Measurements from ENCODE around the gene SGTB. TPM values are rescaled to one million over a fixed set of nuclear protein-coding genes. Genes with fewer than 3 reads are reported as not detected.
"Not testable (repeated sequence)": the region's sequence is repeated elsewhere in the genome, so short reads cannot be mapped to it uniquely, and the experiment has no call there.

Gene SGTB
- total RNA-seq, 1 experiment from 2014 or later: 11.1 TPM

- in situ Hi-C loops (cut with HindIII; ENCODE audit: low pct_unique_long_range_greater_than_20kb, low sequenced_read_pairs): no loop called here
Measured at GRCh38 chr5:65699338-65699737, 22.6 kb downstream of the SGTB start.

DNA sequence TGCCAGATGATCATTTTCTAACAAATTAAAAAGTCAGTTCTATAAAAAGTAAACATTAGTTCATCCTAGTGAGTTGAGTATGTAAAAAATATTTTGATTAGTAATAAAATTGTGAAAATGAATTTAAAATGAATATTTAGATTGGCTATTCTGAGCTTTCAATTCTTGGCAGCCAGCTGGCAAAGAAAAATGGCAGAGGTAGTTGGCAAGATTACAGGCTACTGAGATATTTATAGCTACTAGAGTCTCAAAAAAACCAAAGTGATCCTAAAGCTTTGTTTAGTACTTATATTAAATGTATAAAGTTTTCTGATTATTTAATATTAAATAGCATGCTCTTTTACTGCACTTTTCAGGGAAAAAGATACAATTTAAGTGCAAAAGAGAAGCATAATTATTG, 25.0 kb downstream of the SGTB start:
- in situ Hi-C loops (cut with HindIII; ENCODE audit: low pct_unique_long_range_greater_than_20kb, low sequenced_read_pairs): no loop called here
- DNase-seq (ENCODE audit: low read depth, low spot score): no peak

More at GRCh38 chr5:65699338-65699737, 22.6 kb downstream of the SGTB start:
- no peak for DNase-seq (ENCODE audit: low read depth, low spot score)

DNA sequence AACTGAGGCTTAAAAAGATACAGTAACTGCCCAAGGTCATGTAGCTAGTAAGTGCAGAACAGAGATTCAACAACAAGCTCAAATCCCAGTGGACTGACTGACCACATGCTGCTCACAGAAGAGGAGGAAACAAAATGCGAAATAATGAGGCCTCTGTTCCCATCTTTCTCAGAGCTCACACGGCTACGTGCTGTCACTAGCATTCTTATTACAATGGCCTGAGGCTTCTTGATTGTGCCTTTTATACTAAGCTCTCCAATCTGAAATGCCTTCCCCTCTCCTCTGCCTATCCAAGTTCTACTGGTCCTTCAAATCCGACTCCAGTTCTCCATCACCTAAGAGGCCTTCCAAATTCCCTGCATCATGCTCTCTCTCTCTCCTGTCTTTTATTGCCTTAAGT, 26.0 kb downstream of the SGTB start:
- in situ Hi-C loops (cut with HindIII; ENCODE audit: low pct_unique_long_range_greater_than_20kb, low sequenced_read_pairs): no loop called here
- peak; percentile 94 for DNase-seq (ENCODE audit: low read depth, low spot score)

- in situ Hi-C loops (cut with HindIII; ENCODE audit: low pct_unique_long_range_greater_than_20kb, low sequenced_read_pairs): no loop called here
- DNase-seq (ENCODE audit: low read depth, low spot score): peak; percentile 19
Measured at GRCh38 chr5:65695162-65695755, 26.6 kb downstream of the SGTB start.

- DNase-seq (ENCODE audit: low read depth, low spot score): no peak
- in situ Hi-C loops (cut with HindIII; ENCODE audit: low pct_unique_long_range_greater_than_20kb, low sequenced_read_pairs): no loop called here
Measured at GRCh38 chr5:65693121-65693520, 28.8 kb downstream of the SGTB start.

- DNase-seq (ENCODE audit: low read depth, low spot score): no peak
- in situ Hi-C loops (cut with HindIII; ENCODE audit: low pct_unique_long_range_greater_than_20kb, low sequenced_read_pairs): no loop called here
Measured at GRCh38 chr5:65682148-65682547, 39.8 kb downstream of the SGTB start.

DNA sequence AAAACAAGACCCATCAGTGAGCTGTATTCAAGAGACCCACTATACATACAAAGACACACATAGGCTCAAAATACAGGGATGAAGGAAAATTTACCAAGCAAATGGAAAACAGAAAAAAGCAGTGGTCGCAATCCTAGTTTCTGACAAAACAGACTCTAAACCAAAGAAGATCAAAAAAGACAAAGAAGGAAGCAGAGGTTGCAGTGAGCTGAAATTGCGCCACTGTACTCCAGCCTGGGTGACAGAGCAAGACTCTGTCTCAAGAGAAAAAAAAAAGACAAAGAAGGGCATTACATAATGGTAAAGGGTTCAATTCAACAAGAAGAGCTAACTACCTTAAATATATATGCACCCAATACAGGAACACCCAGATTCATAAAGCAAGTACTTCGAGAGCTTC, 45.9 kb downstream of the SGTB start:
- in situ Hi-C loops (cut with HindIII; ENCODE audit: low pct_unique_long_range_greater_than_20kb, low sequenced_read_pairs); DNase-seq (ENCODE audit: low read depth, low spot score): not testable (repeated sequence)

DNA sequence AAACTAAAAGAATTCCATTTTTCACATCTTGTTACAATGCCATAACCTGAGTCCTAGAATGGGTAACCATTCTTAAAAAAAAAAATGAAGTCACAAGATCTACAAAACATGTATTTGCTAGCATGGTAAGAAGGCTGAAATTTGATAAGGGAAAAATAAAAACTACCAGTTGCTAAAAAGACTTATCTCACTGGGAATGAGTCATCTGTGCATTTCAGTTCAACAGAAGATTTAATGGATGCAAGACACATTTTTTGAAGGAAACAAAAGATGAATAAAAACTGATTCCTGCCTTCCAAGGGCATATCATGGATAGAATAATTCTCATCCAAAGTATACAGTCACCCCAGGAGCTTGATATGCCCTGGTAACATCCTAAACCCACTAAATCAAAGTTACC, 47.2 kb downstream of the SGTB start:
- DNase-seq (ENCODE audit: low read depth, low spot score): no peak
- in situ Hi-C loops (cut with HindIII; ENCODE audit: low pct_unique_long_range_greater_than_20kb, low sequenced_read_pairs): no loop called here

DNA sequence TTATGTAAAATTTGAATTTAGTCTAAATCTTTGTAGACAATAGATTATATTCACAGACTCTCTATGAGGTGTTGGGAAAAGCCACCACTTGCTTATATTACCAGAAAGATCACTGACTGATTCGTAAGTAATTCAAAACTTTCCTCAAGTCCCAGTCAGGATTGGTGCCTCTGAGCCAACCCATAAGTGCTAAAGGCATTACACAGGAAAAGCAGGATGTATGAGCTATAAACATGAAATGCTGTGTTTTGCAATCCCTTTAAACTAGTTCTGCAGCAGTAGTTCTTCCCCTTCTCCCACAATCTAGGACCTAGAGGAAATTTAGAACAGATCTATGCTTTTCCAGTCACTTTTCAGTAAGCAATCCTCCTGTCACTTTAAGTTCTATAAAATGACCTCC, 49.1 kb downstream of the SGTB start:
- in situ Hi-C loops (cut with HindIII; ENCODE audit: low pct_unique_long_range_greater_than_20kb, low sequenced_read_pairs): no loop called here

DNA sequence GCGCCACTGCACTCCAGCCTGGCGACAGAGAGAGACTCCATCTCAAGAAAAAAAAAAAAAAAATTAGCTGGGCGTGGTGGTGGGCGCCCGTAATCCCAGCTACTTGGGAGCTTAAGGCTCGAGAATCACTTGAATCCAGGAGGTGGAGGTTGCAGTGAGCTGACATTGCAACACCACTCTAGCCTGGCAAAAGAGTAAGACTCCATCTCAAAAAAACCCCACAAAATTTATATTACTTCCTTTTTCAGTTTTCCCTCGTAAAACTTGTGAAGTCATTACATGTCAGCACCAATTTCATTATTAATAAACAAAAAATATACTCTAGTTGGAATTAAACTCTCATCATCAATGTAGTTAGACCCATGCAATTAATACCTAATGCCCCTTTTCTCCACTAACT, 53.2 kb downstream of the SGTB start:
- in situ Hi-C loops (cut with HindIII; ENCODE audit: low pct_unique_long_range_greater_than_20kb, low sequenced_read_pairs): no loop called here
- DNase-seq (ENCODE audit: low read depth, low spot score): no peak

More for the DNA sequence above, 49.1 kb downstream of the SGTB start:
- no peak for DNase-seq (ENCODE audit: low read depth, low spot score)

GRCh38 chr5:65663804-65664521, 57.9 kb downstream of the SGTB start:
- DNase-seq (ENCODE audit: low read depth, low spot score): peak; percentile 56
- in situ Hi-C loops (cut with HindIII; ENCODE audit: low pct_unique_long_range_greater_than_20kb, low sequenced_read_pairs): no loop called here

GRCh38 chr5:65654713-65655112, 67.2 kb downstream of the SGTB start:
- in situ Hi-C loops (cut with HindIII; ENCODE audit: low pct_unique_long_range_greater_than_20kb, low sequenced_read_pairs): no loop called here
- DNase-seq (ENCODE audit: low read depth, low spot score): no peak

DNA sequence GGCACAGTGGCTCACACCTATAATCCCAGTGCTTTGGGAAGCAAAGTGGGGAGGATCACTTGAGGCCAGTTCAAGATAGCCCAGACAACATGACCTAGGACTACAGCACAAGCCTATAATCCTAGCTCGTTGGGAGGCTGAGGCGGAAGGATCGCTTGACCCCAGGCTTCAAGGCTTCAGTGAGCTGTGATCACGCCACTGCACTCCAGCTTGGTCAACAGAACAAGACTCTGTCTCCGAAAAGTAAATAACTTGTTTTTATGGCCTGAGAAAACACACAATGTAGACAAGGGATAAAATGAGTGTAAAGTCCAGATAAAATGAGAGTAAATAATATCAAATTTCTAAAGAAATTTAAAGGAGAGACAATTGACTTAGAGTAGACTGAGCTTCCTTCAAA, 70.8 kb downstream of the SGTB start:
- DNase-seq (ENCODE audit: low read depth, low spot score): no peak
- in situ Hi-C loops (cut with HindIII; ENCODE audit: low pct_unique_long_range_greater_than_20kb, low sequenced_read_pairs): no loop called here

- in situ Hi-C loops (cut with HindIII; ENCODE audit: low pct_unique_long_range_greater_than_20kb, low sequenced_read_pairs): no loop called here
- no peak for DNase-seq (ENCODE audit: low read depth, low spot score)
Measured at GRCh38 chr5:65647941-65648340, 74.0 kb downstream of the SGTB start.

GRCh38 chr5:65646938-65647337, 75.0 kb downstream of the SGTB start:
- in situ Hi-C loops (cut with HindIII; ENCODE audit: low pct_unique_long_range_greater_than_20kb, low sequenced_read_pairs): no loop called here
- no peak for DNase-seq (ENCODE audit: low read depth, low spot score)

- no peak for DNase-seq (ENCODE audit: low read depth, low spot score)
- in situ Hi-C loops (cut with HindIII; ENCODE audit: low pct_unique_long_range_greater_than_20kb, low sequenced_read_pairs): no loop called here
Measured at GRCh38 chr5:65640240-65640639, 81.7 kb downstream of the SGTB start.

DNA sequence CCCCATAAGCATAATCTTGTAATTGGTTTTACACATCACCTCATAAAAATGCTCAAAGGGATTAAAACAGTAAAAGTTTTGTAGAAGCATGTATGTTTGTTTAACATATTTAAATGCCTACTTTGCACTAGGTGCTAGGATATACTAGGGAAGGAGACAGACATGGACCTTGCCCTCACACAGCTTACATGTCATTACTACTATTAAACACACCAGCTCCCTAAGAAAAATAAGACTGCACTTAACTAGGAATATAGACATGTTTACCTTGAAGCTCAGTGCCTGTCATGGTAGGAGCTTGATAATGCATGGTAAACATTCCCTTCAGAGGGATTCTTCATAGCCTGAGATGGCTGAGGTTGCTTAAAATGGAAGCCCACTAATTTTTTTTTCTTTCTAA, 90.9 kb downstream of the SGTB start:
- in situ Hi-C loops (cut with HindIII; ENCODE audit: low pct_unique_long_range_greater_than_20kb, low sequenced_read_pairs): no loop called here

GRCh38 chr5:65625743-65626142, 96.2 kb downstream of the SGTB start:
- peak; percentile 30 for DNase-seq (ENCODE audit: low read depth, low spot score)
- in situ Hi-C loops (cut with HindIII; ENCODE audit: low pct_unique_long_range_greater_than_20kb, low sequenced_read_pairs): no loop called here

More for the DNA sequence above, 90.9 kb downstream of the SGTB start:
- DNase-seq (ENCODE audit: low read depth, low spot score): no peak

All from SK-MEL-5 (cell line).